ENCODE results near the gene TRIP10. TPM values are rescaled to one million over a fixed set of nuclear protein-coding genes. Genes with fewer than 3 reads are reported as not detected.
"Not testable (repeated sequence)": the region's sequence is repeated elsewhere in the genome, so short reads cannot be mapped to it uniquely, and the experiment has no call there.

The TRIP10 gene
- total RNA-seq, 2 donors from 2014 or later, result 23.1 to 31.9 TPM

- TF ChIP-seq CTCF (IDR thresholded peaks at IDR 0.05) (peak; percentile 13 to 54 (median 33)), POLR2A (IDR thresholded peaks at IDR 0.05) (no peak)
- intact Hi-C loops (cut with DNase I), result no loop called here
- WGBS, 2 donors, result 49 to 56% methylated on average over 11 of the region's 11 CpGs
- H3K4me3 ChIP-seq, result no peak overlapping the region
- no peaks in the 10 kb centered on the region for H3K36me3 ChIP-seq (replicated peaks in 1 of 2; ENCODE audit: insufficient read depth in 1 of 2, low read depth in 2 of 2)
- DNase-seq, result peak in 1 of 4 donors; percentile 26
- no peak for ATAC-seq
- no peaks in the 10 kb centered on the region for H3K9me3 ChIP-seq
- H3K4me1 ChIP-seq, result peaks cover 39% of the 10 kb centered on the region
- H3K27me3 ChIP-seq, result no peaks in the 10 kb centered on the region
- H3K27ac ChIP-seq, result no peak overlapping the region
Measured at GRCh38 chr19:6769006-6769619, 29.6 kb downstream of the TRIP10 start.

GRCh38 chr19:6771648-6772027 lies 32.2 kb downstream of the TRIP10 start:
- H3K27ac ChIP-seq; H3K36me3 ChIP-seq (replicated peaks in 1 of 2; ENCODE audit: insufficient read depth in 1 of 2, low read depth in 2 of 2); H3K4me3 ChIP-seq; DNase-seq; H3K9me3 ChIP-seq; ATAC-seq; H3K27me3 ChIP-seq: not testable (repeated sequence)
- H3K4me1 ChIP-seq, result peaks cover 15% of the 10 kb centered on the region
- intact Hi-C loops (cut with DNase I), result loop anchor here (10.0 kb wide), 1 partner anchor 93 kb away; no protein-coding TSS in a partner anchor
- WGBS, 2 donors, result 88 to 93% methylated on average over 5 to 7 of the region's 7 CpGs

- ATAC-seq (no peak), DNase-seq (peak in 1 of 4 donors; percentile 65)
- H3K9me3 ChIP-seq, result no peaks in the 10 kb centered on the region
- no peaks in the 10 kb centered on the region for H3K27me3 ChIP-seq
- TF ChIP-seq CTCF (IDR thresholded peaks at IDR 0.05) (no peak), POLR2A (IDR thresholded peaks at IDR 0.05) (peak in 1 of 3 donors; percentile 47)
- H3K4me3 ChIP-seq, result peak within 1 kb of the TSS in 1 of 2 donors; percentile 32
- whole genome bisulfite sequencing, 2 donors, result 44 to 56% methylated on average over 12 to 22 of the region's 25 CpGs
- H3K4me1 ChIP-seq, result peaks cover 9% of the 10 kb centered on the region
- intact Hi-C loops (cut with DNase I), result loop anchor here (10.0 kb wide), 1 partner anchor 93 kb away; no protein-coding TSS in a partner anchor
- peak within 1 kb of the TSS in 1 of 4 donors; percentile 50 for H3K27ac ChIP-seq
- no peaks in the 10 kb centered on the region for H3K36me3 ChIP-seq (replicated peaks in 1 of 2; ENCODE audit: insufficient read depth in 1 of 2, low read depth in 2 of 2)
Measured at GRCh38 chr19:6772028-6772865, 32.8 kb downstream of the TRIP10 start, which contains the start of gene VAV1. Gene VAV1, plus strand, starts transcription at chr19:6772708. Its CDS starts 100 bp downstream, at chr19:6772808.

GRCh38 chr19:6772866-6773322 lies 33.4 kb downstream of the TRIP10 start:
- H3K27me3 ChIP-seq, result no peaks in the 10 kb centered on the region
- H3K27ac ChIP-seq, result peak overlapping the region in 1 of 4 donors; percentile 50
- no peak for TF ChIP-seq POLR2A (IDR thresholded peaks at IDR 0.05)
- TF ChIP-seq CTCF (IDR thresholded peaks at IDR 0.05), result no peak
- 43% methylated on average over 6 of the region's 14 CpGs; no CpG with 5 or more reads in 1 of the 2 donors for WGBS, 2 donors
- H3K4me3 ChIP-seq, result peak overlapping the region in 1 of 2 donors; percentile 5
- DNase-seq (no peak), ATAC-seq (no peak)
- peaks cover 3% of the 10 kb centered on the region for H3K4me1 ChIP-seq
- H3K9me3 ChIP-seq, result no peaks in the 10 kb centered on the region
- intact Hi-C loops (cut with DNase I), result loop anchor here (10.0 kb wide), 1 partner anchor 92 kb away; no protein-coding TSS in a partner anchor
- H3K36me3 ChIP-seq (replicated peaks in 1 of 2; ENCODE audit: insufficient read depth in 1 of 2, low read depth in 2 of 2), result no peaks in the 10 kb centered on the region
